ENCODE data around the gene GALNT14. TPM values are rescaled to one million over a fixed set of nuclear protein-coding genes. Genes with fewer than 3 reads are reported as not detected.

Gene GALNT14
- total and polyA plus RNA-seq, 9 of the 15 experiments (the other 6 are each of a cell fraction or from before 2014, with no cell fraction given): 0.11 TPM; not detected in 8

DNA sequence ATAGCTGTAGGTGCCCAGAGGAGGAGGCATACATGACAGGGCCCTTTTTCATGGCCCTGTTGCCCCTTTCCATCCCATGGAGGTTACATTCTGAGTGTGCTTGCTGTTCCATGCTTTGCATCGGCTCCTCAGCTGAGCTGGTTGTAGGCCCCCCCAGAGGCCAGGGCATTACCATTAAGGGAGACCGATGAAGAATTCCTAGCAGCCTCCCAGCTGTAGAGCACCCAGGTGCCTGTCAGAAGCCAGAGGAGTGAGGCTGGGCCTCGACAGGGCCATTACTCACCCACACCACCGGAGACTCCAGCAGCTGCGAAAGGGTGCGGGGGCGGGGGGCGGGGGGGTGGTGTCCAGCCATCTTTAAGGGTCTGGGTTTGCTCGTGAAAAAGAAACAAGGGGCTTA lies 72.2 kb downstream of the GALNT14 start:
- H3K9ac ChIP-seq (ENCODE audit: insufficient read depth in 1 of 2, low read depth in 2 of 2, low read length in 2 of 2): no peak overlapping the region
- no peaks in the 10 kb centered on the region for H3K9me1 ChIP-seq (ENCODE audit: control insufficient read depth, insufficient read depth, low read length)
- H3K9me3 ChIP-seq (replicated peaks; ENCODE audit: control insufficient read depth, insufficient read depth, low read depth, low read length): no peaks in the 10 kb centered on the region
- ChIA-PET POLR2A (no interaction called here), CTCF (ENCODE audit: low intra/inter-chr PET ratio) (no interaction called here)
- BruUV-seq (replicated peaks): no TSS peak
- TF ChIP-seq HDGF (IDR thresholded peaks at IDR 0.05) (no peak), NFRKB (IDR thresholded peaks at IDR 0.05; ENCODE audit: low read depth) (no peak), PHF21A (IDR thresholded peaks at IDR 0.05; ENCODE audit: borderline replicate concordance, low read depth) (no peak), STAT5B (CRISPR knock-in tag; IDR thresholded peaks at IDR 0.05) (no peak), ZNF12 (CRISPR knock-in tag; IDR thresholded peaks at IDR 0.05) (no peak), GABPB2 (CRISPR knock-in tag; conservative IDR thresholded peaks at IDR 0.05) (no peak), GATA2 (CRISPR knock-in tag; IDR thresholded peaks at IDR 0.05) (no peak), MXI1 (IDR thresholded peaks at IDR 0.05; ENCODE audit: low read depth, low read length) (no peak), IFI16 (CRISPR knock-in tag; IDR thresholded peaks at IDR 0.05) (no peak), NR0B1 (IDR thresholded peaks at IDR 0.05; ENCODE audit: partially characterized antibody) (no peak), MCM7 (IDR thresholded peaks at IDR 0.05) (no peak), CAMTA2 (CRISPR knock-in tag; conservative IDR thresholded peaks at IDR 0.05) (no peak)
- TF ChIP-seq, protein P1, sequence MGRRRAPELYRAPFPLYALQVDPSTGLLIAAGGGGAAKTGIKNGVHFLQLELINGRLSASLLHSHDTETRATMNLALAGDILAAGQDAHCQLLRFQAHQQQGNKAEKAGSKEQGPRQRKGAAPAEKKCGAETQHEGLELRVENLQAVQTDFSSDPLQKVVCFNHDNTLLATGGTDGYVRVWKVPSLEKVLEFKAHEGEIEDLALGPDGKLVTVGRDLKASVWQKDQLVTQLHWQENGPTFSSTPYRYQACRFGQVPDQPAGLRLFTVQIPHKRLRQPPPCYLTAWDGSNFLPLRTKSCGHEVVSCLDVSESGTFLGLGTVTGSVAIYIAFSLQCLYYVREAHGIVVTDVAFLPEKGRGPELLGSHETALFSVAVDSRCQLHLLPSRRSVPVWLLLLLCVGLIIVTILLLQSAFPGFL (CRISPR knock-in tag; IDR thresholded peaks at IDR 0.05): no peak
- no peaks in the 10 kb centered on the region; a peak in 1 of 5 replicates for H3K27me3 ChIP-seq (ENCODE audit: control insufficient read depth in 2 of 2, insufficient read depth in 2 of 2, low read length in 2 of 2)
- no peak overlapping the region for H3K4me2 ChIP-seq (ENCODE audit: insufficient read depth, low read length)
- H3K4me1 ChIP-seq (replicated peaks in 1 of 2; ENCODE audit: control insufficient read depth in 2 of 2, insufficient read depth in 2 of 2, low read length in 2 of 2): no peaks in the 10 kb centered on the region
- H4K20me1 ChIP-seq (replicated peaks; ENCODE audit: control insufficient read depth, insufficient read depth, low read length): no peaks in the 10 kb centered on the region
- WGBS (ENCODE audit: insufficient coverage, low coverage, missing lambda C conversion rate): 4% methylated on average over 8 of the region's 9 CpGs
- H3K27ac ChIP-seq (ENCODE audit: extremely low read depth, low read depth, low read length): no peak overlapping the region
- FAIRE-seq (no peak), DNase-seq (ENCODE audit: extremely low read depth in 1 of 4, low spot score in 3 of 4) (no peak), ATAC-seq (no peak)
- H2AFZ ChIP-seq (ENCODE audit: low read depth, low read length): no peak overlapping the region
- intact Hi-C loops (cut with micrococcal nuclease): loop anchor here (10.0 kb wide), 2 partner anchors 109 to 269 kb away; no protein-coding TSS in a partner anchor
- H3K4me3 ChIP-seq: no peak overlapping the region
- no peaks in the 10 kb centered on the region for H3K79me2 ChIP-seq (ENCODE audit: control insufficient read depth, insufficient read depth, low read length)
- in situ Hi-C loops (cut with MboI): no loop called here
- H3K36me3 ChIP-seq (ENCODE audit: control insufficient read depth, insufficient read depth, low read length): no peaks in the 10 kb centered on the region
